H9 (cell line): Measurements from ENCODE around the gene SLAMF1. TPM values are rescaled to one million over a fixed set of nuclear protein-coding genes. Genes with fewer than 3 reads are reported as not detected.
"Not testable (repeated sequence)": the region's sequence is repeated elsewhere in the genome, so short reads cannot be mapped to it uniquely, and the experiment has no call there.

ENCODE experiments used
- DNase-seq: peaks from one replicate; pipeline ENCODE4 v3.0.0-alpha.2; 2017
- H2AFZ ChIP-seq: one replicate; pipeline ENCODE4 v1.6.1; 2013; ENCODE audit warnings: mild to moderate bottlenecking, low read length, control low read depth, moderate library complexity
- H2AK5ac ChIP-seq: 2 replicates; pipeline ENCODE4 v1.6.1; 2013; ENCODE audit warnings: low read length, control low read depth, mixed read lengths; ENCODE audit not compliant: insufficient read length
- H2BK120ac ChIP-seq: one replicate; pipeline ENCODE4 v1.6.1; 2013; ENCODE audit warnings: low read depth, mild to moderate bottlenecking, low read length, control low read depth, inconsistent platforms; ENCODE audit not compliant: poor library complexity, severe bottlenecking
- H2BK12ac ChIP-seq: 2 replicates; pipeline ENCODE4 v1.6.1; 2013; ENCODE audit warnings: low read length, control low read depth, mixed read lengths, low read depth; ENCODE audit not compliant: insufficient read length
- H2BK15ac ChIP-seq: 2 replicates; pipeline ENCODE4 v1.6.1; 2013; ENCODE audit warnings: low read depth, low read length, control low read depth
- H2BK20ac ChIP-seq: one replicate; pipeline ENCODE4 v1.6.1; 2013; ENCODE audit warnings: low read depth, mild to moderate bottlenecking, low read length, control low read depth, inconsistent platforms; ENCODE audit not compliant: poor library complexity, severe bottlenecking
- H2BK5ac ChIP-seq: 2 replicates; pipeline ENCODE4 v1.6.1; 2013; ENCODE audit warnings: low read length, control low read depth, mixed read lengths; ENCODE audit not compliant: insufficient read length
- H3K14ac ChIP-seq: 2 replicates; pipeline ENCODE4 v1.6.1; 2013; ENCODE audit warnings: low read length, control low read depth; ENCODE audit not compliant: insufficient read depth
- H3K18ac ChIP-seq: 2 replicates; pipeline ENCODE4 v1.6.1; 2013; ENCODE audit warnings: low read depth, mild to moderate bottlenecking, mixed read lengths, low read length, control low read depth; ENCODE audit not compliant: insufficient read length
- H3K23ac ChIP-seq: 2 replicates; pipeline ENCODE4 v1.6.1; 2013; ENCODE audit warnings: low read length, control low read depth, mixed read lengths, low read depth; ENCODE audit not compliant: insufficient read length
- H3K23me2 ChIP-seq: 2 replicates; pipeline ENCODE4 v1.6.1; 2013; ENCODE audit warnings: low read depth, mild to moderate bottlenecking, mixed read lengths, low read length, control low read depth; ENCODE audit not compliant: insufficient read length, poor library complexity, severe bottlenecking
- H3K27ac ChIP-seq: 2 replicates; pipeline ENCODE4 v1.5.1; 2013; ENCODE audit warnings: low read length, control low read depth, mixed read lengths, low read depth; ENCODE audit not compliant: insufficient read length
- H3K27me3 ChIP-seq: 2 replicates; pipeline ENCODE4 v1.6.1; 2013; ENCODE audit warnings: low read length, control low read depth, inconsistent platforms; ENCODE audit not compliant: insufficient read depth
- H3K4ac ChIP-seq: 2 replicates; pipeline ENCODE4 v1.6.1; 2013; ENCODE audit warnings: low read depth, mild to moderate bottlenecking, control low read depth, inconsistent platforms, low read length, moderate library complexity
- H3K4me1 ChIP-seq: 2 replicates; pipeline ENCODE4 v1.6.1; 2013; ENCODE audit warnings: low read length, control low read depth, inconsistent platforms; ENCODE audit not compliant: insufficient read depth
- H3K4me2 ChIP-seq: 2 replicates; pipeline ENCODE4 v1.6.1; 2013; ENCODE audit warnings: low read length, control low read depth, mixed read lengths; ENCODE audit not compliant: insufficient read length, insufficient read depth
- H3K56ac ChIP-seq: 2 replicates; pipeline ENCODE4 v1.6.1; 2013; ENCODE audit warnings: low read depth, mild to moderate bottlenecking, mixed read lengths, low read length, control low read depth; ENCODE audit not compliant: insufficient read length
- H3K79me1 ChIP-seq: 2 replicates; pipeline ENCODE4 v1.6.1; 2013; ENCODE audit warnings: low read depth, mild to moderate bottlenecking, moderate library complexity, low read length, control low read depth, inconsistent platforms; ENCODE audit not compliant: insufficient read depth, poor library complexity, severe bottlenecking
- H3K79me2 ChIP-seq: 2 replicates; pipeline ENCODE4 v1.6.1; 2013; ENCODE audit warnings: low read length, control low read depth, inconsistent platforms; ENCODE audit not compliant: insufficient read depth
- H3K9ac ChIP-seq: 2 replicates; pipeline ENCODE4 v1.6.1; 2013; ENCODE audit warnings: low read length, control low read depth, mixed read lengths; ENCODE audit not compliant: insufficient read length; ENCODE audit errors: extremely low read depth
- H3K9me3 ChIP-seq: one replicate; pipeline ENCODE4 v1.6.1; 2013; ENCODE audit warnings: low read depth, low read length, inconsistent platforms; ENCODE audit not compliant: control insufficient read depth
- H3T11ph ChIP-seq: one replicate; pipeline ENCODE4 v1.6.1; 2013; ENCODE audit warnings: mild to moderate bottlenecking, low read length, control low read depth, inconsistent platforms
- H4K20me1 ChIP-seq: one replicate; pipeline ENCODE4 v1.6.1; 2013; ENCODE audit not compliant: control insufficient read depth, insufficient read length, insufficient read depth
- H4K5ac ChIP-seq: 2 replicates; pipeline ENCODE4 v1.6.1; 2013; ENCODE audit warnings: low read depth, mild to moderate bottlenecking, mixed read lengths, low read length, control low read depth; ENCODE audit not compliant: insufficient read length
- H4K8ac ChIP-seq: replicated peaks from 2 replicates; pipeline ENCODE4 v1.6.1; 2013; ENCODE audit warnings: low read length, control low read depth, mixed read lengths, low read depth; ENCODE audit not compliant: insufficient read length
- H4K91ac ChIP-seq: 2 replicates; pipeline ENCODE4 v1.6.1; 2013; ENCODE audit warnings: low read depth, mild to moderate bottlenecking, moderate library complexity, mixed read lengths, low read length, control low read depth; ENCODE audit not compliant: insufficient read length
- H3K27ac Mint-ChIP-seq, 3 experiments: 2 replicates in 2 of 3; 3 replicates in 1 of 3; pipeline ENCODE4 v1.8.0; 2020 to 2021; ENCODE audit warnings: mixed read lengths in 3 of 3, mild to moderate bottlenecking in 1 of 3, moderate library complexity in 1 of 3
- H3K27me3 Mint-ChIP-seq: 2 replicates; pipeline ENCODE4 v1.8.0; 2021; ENCODE audit warnings: low read depth, mild to moderate bottlenecking, moderate library complexity, mixed read lengths
- H3K36me3 Mint-ChIP-seq, 3 experiments: 2 replicates in 2 of 3; 3 replicates in 1 of 3; pipeline ENCODE4 v1.8.0; 2020 to 2021; ENCODE audit warnings: low read depth in 3 of 3, mixed read lengths in 3 of 3; ENCODE audit not compliant: insufficient read depth in 1 of 3
- H3K4me1 Mint-ChIP-seq, 2 experiments: 2 replicates each; pipeline ENCODE4 v1.8.0; 2020; ENCODE audit warnings: mixed read lengths in 2 of 2
- H3K4me3 Mint-ChIP-seq, 2 experiments: 2 replicates in 1 of 2; 3 replicates in 1 of 2; pipeline ENCODE4 v1.8.0; 2020 to 2021; ENCODE audit warnings: mild to moderate bottlenecking in 2 of 2, mixed read lengths in 2 of 2, moderate library complexity in 1 of 2
- H3K9me3 Mint-ChIP-seq, 2 experiments: 2 replicates in 1 of 2; 3 replicates in 1 of 2; pipeline ENCODE4 v1.8.0; 2020; ENCODE audit warnings: mild to moderate bottlenecking in 2 of 2, mixed read lengths in 2 of 2, moderate library complexity in 1 of 2
- CTCF ChIP-seq: fragments of 200-600 bp; sonication (generic); conservative IDR thresholded peaks from 3 replicates; pipeline ENCODE4 v1.8.0; 2021; ENCODE audit warnings: antibody characterized with exemption, mild to moderate bottlenecking
- WGBS: extraction: QIAGEN DNeasy Blood & Tissue Kit; methylation state at CpG from one replicate; pipeline ENCODE4 v1.1.7; 2013; ENCODE audit warnings: missing lambda C conversion rate, low lambda C conversion rate, mixed read lengths; ENCODE audit not compliant: insufficient read length; ENCODE audit errors: extremely low coverage; 5-methylcytosine and 5-hydroxymethylcytosine counted together
- total RNA-seq: library from RNA; stranded (reverse); gene quantifications from 2 replicates; pipeline ENCODE4 v1.2.1, GENCODE V29; 2021

The SLAMF1 gene
- total RNA-seq, 1 experiment from 2014 or later: not detected

- no peak overlapping the region for H4K5ac ChIP-seq
- WGBS: no CpG with 5 or more reads among the region's 8 CpGs
- no peak overlapping the region for H2AFZ ChIP-seq
- H4K8ac ChIP-seq: no peak overlapping the region
- H3K14ac ChIP-seq: no peak overlapping the region
- no peaks in the 10 kb centered on the region for H3K79me1 ChIP-seq
- H3K23me2 ChIP-seq: no peaks in the 10 kb centered on the region
- H4K91ac ChIP-seq: no peak overlapping the region
- H3K9ac ChIP-seq: no peak overlapping the region
- no peak overlapping the region for H2AK5ac ChIP-seq
- no peak overlapping the region for H3K56ac ChIP-seq
- no peak overlapping the region for H3K4me2 ChIP-seq
- H2BK12ac ChIP-seq: no peak overlapping the region
- H3K9me3 ChIP-seq: no peaks in the 10 kb centered on the region
- H2BK120ac ChIP-seq: no peak overlapping the region
- H3K9me3 Mint-ChIP-seq: no peaks in the 10 kb centered on the region; a peak in 1 of 5 replicates
- no peaks in the 10 kb centered on the region for H4K20me1 ChIP-seq
- no peaks in the 10 kb centered on the region for H3K79me2 ChIP-seq
- H3K27me3 Mint-ChIP-seq: no peaks in the 10 kb centered on the region
- H3K27ac ChIP-seq: no peak overlapping the region
- DNase-seq: no peak
- no peak overlapping the region for H3K27ac Mint-ChIP-seq
- no peak overlapping the region for H3T11ph ChIP-seq
- TF ChIP-seq CTCF: no peak
- no peak overlapping the region for H3K4me3 Mint-ChIP-seq
- H3K36me3 Mint-ChIP-seq: no peaks in the 10 kb centered on the region
- 0 out of 4 replicates have a peak, but pooled peaks cover 0 to 2% of the 10 kb centered on the region in 2 experiments for H3K4me1 Mint-ChIP-seq
- no peak overlapping the region for H2BK15ac ChIP-seq
- no peak overlapping the region for H3K18ac ChIP-seq
- no peak overlapping the region for H2BK5ac ChIP-seq
- no peaks in the 10 kb centered on the region for H3K27me3 ChIP-seq
- no peak overlapping the region for H3K23ac ChIP-seq
- H2BK20ac ChIP-seq: no peak overlapping the region
- no peak overlapping the region for H3K4ac ChIP-seq
- H3K4me1 ChIP-seq: no peaks in the 10 kb centered on the region
These were observed 18.0 kb downstream of the SLAMF1 start for GRCh38 chr1:160628799-160629263.

- no CpG with 5 or more reads among the region's 4 CpGs for WGBS
- H3K4me1 ChIP-seq, H3K27me3 Mint-ChIP-seq, H3K23ac ChIP-seq, H2BK120ac ChIP-seq, H3K27me3 ChIP-seq, H4K8ac ChIP-seq, H4K91ac ChIP-seq, DNase-seq, H3K14ac ChIP-seq, H3K4ac ChIP-seq, H3T11ph ChIP-seq, H4K5ac ChIP-seq, H3K36me3 Mint-ChIP-seq, H4K20me1 ChIP-seq, H2BK12ac ChIP-seq, H2BK20ac ChIP-seq, H3K23me2 ChIP-seq, H2BK5ac ChIP-seq, H3K79me1 ChIP-seq, H3K9me3 Mint-ChIP-seq, H3K4me1 Mint-ChIP-seq, H2AK5ac ChIP-seq, H3K79me2 ChIP-seq, H2BK15ac ChIP-seq, H3K27ac Mint-ChIP-seq, H3K27ac ChIP-seq, H3K4me3 Mint-ChIP-seq, H3K18ac ChIP-seq, H2AFZ ChIP-seq, H3K9me3 ChIP-seq, H3K4me2 ChIP-seq, H3K9ac ChIP-seq, H3K56ac ChIP-seq: not testable (repeated sequence)
These were observed 19.1 kb downstream of the SLAMF1 start for GRCh38 chr1:160627677-160628289.
